Thyroid gland (tissue), 4 donors: ENCODE measurements around the gene ADAMTS17.

Source experiments
- POLR2A ChIP-seq, 2 donors: fragments of 450-650 bp; IDR thresholded peaks; one replicate each; pipeline ENCODE4 v1.6.1; 2017; ENCODE audit warnings: antibody characterized with exemption in 2 of 2, mild to moderate bottlenecking in 2 of 2, moderate library complexity in 1 of 2
- TF ChIP-seq, protein P1 (sequence below), 6 experiments: fragments of 200-600 bp in 3 of 6; fragments of 450-650 bp in 3 of 6; sonication (generic) in 3 of 6; IDR thresholded peaks; one replicate each; pipeline ENCODE4 v1.5.1; 2016 to 2019; ENCODE audit warnings: antibody characterized with exemption in 6 of 6, mild to moderate bottlenecking in 2 of 6, inconsistent platforms in 1 of 6, moderate library complexity in 1 of 6

DNA sequence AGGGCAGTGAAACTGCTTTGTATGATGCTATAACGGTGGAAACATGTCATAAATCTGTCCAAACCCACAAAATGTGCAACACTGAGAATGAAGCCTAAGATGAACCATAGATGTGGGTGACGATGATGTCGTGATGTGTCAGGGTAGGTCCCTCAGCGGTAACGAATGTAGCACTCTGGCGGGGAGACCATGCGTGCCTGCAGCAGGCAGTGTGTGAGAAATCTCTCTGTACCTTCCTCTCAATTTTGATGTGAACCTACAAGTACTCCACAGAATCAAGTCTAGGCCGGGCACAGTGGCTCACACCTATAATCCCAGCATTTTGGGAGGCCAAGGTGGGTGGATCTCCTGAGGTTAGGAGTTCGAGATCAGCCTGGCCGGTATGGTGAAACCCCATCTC, 340.4 kb downstream of the ADAMTS17 start:
- TF ChIP-seq, protein P1, sequence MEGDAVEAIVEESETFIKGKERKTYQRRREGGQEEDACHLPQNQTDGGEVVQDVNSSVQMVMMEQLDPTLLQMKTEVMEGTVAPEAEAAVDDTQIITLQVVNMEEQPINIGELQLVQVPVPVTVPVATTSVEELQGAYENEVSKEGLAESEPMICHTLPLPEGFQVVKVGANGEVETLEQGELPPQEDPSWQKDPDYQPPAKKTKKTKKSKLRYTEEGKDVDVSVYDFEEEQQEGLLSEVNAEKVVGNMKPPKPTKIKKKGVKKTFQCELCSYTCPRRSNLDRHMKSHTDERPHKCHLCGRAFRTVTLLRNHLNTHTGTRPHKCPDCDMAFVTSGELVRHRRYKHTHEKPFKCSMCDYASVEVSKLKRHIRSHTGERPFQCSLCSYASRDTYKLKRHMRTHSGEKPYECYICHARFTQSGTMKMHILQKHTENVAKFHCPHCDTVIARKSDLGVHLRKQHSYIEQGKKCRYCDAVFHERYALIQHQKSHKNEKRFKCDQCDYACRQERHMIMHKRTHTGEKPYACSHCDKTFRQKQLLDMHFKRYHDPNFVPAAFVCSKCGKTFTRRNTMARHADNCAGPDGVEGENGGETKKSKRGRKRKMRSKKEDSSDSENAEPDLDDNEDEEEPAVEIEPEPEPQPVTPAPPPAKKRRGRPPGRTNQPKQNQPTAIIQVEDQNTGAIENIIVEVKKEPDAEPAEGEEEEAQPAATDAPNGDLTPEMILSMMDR (IDR thresholded peaks at IDR 0.05): no peak
- no peak for TF ChIP-seq POLR2A (IDR thresholded peaks at IDR 0.05)
